Central memory CD8-positive, alpha-beta T cell (primary cell): ENCODE data around the gene GLIPR1L1.
"Not testable (repeated sequence)": the region's sequence is repeated elsewhere in the genome, so short reads cannot be mapped to it uniquely, and the experiment has no call there.

Experiments
- ATAC-seq: fragments of 150-1000 bp; cut with Tn5 transposase; replicated peaks from 2 replicates; pipeline ENCODE4 v1.10.0; 2022; ENCODE audit warnings: mild to moderate bottlenecking, moderate FRiP score, moderate number of reproducible peaks; ENCODE audit not compliant: poor library complexity, severe bottlenecking; ENCODE audit errors: extremely low read depth
- DNase-seq, 2 donors: peaks; one replicate each; pipeline ENCODE4 v3.0.0; 2021; ENCODE audit warnings: low spot score in 2 of 2
- H3K27ac Mint-ChIP-seq: one replicate; pipeline ENCODE4 v1.8.0; 2022; ENCODE audit warnings: low read depth, mild to moderate bottlenecking, moderate library complexity, mixed read lengths
- H3K27me3 Mint-ChIP-seq: one replicate; pipeline ENCODE4 v1.8.0; 2022; ENCODE audit warnings: mixed read lengths
- H3K36me3 Mint-ChIP-seq: one replicate; pipeline ENCODE4 v1.8.0; 2022; ENCODE audit warnings: mild to moderate bottlenecking, moderate library complexity, mixed read lengths; ENCODE audit not compliant: insufficient read depth
- H3K4me1 Mint-ChIP-seq: one replicate; pipeline ENCODE4 v1.8.0; 2022; ENCODE audit warnings: mixed read lengths
- H3K4me3 Mint-ChIP-seq: one replicate; pipeline ENCODE4 v1.8.0; 2022; ENCODE audit warnings: mild to moderate bottlenecking, moderate library complexity, mixed read lengths
- H3K9me3 Mint-ChIP-seq: one replicate; pipeline ENCODE4 v1.8.0; 2022; ENCODE audit warnings: mixed read lengths

The GLIPR1L1 gene

GRCh38 chr12:75322464-75322863 is 12.0 kb upstream of the GLIPR1L1 start:
- DNase-seq: no peak
- Mint-ChIP-seq H3K4me1 (no peaks in the 10 kb centered on the region), H3K36me3 (no peaks in the 10 kb centered on the region), H3K27ac (no peak overlapping the region), H3K27me3 (peaks cover 10% of the 10 kb centered on the region), H3K9me3 (no peaks in the 10 kb centered on the region), H3K4me3 (no peak overlapping the region)
- no peak for ATAC-seq

DNA sequence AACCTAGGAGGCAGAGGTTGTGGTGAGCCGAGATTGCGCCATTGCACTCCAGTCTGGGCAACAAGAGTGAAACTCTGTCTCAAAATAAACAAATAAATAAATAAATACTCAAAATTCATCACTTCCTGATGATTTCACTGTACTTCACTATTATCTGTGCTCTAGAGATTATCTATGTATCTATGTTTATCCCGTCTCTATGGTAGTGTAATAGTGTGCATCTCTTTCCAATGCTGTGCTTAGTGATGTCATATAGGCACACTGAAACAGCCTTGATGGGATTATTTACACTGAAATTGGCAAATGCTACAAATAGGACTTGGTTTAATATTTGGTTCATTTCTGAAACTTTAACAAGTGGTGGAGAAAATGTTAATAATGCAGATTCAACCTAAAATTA is 10.8 kb upstream of the GLIPR1L1 start:
- peaks cover under 1% of the 10 kb centered on the region for H3K4me1 Mint-ChIP-seq
- DNase-seq: no peak
- H3K27ac Mint-ChIP-seq: no peak overlapping the region
- ATAC-seq: no peak
- H3K27me3 Mint-ChIP-seq: peaks cover 17% of the 10 kb centered on the region
- H3K4me3 Mint-ChIP-seq: no peak overlapping the region
- H3K36me3 Mint-ChIP-seq: no peaks in the 10 kb centered on the region
- no peaks in the 10 kb centered on the region for H3K9me3 Mint-ChIP-seq

- DNase-seq (no peak), ATAC-seq (no peak)
- no peaks in the 10 kb centered on the region for H3K9me3 Mint-ChIP-seq
- H3K27ac Mint-ChIP-seq: no peak overlapping the region
- H3K27me3 Mint-ChIP-seq: peaks cover 25% of the 10 kb centered on the region
- H3K4me1 Mint-ChIP-seq: peaks cover 17% of the 10 kb centered on the region
- no peak overlapping the region for H3K4me3 Mint-ChIP-seq
- no peaks in the 10 kb centered on the region for H3K36me3 Mint-ChIP-seq
Observed at GRCh38 chr12:75327642-75328041, 6.8 kb upstream of the GLIPR1L1 start.

- Mint-ChIP-seq H3K4me1 (peaks cover 27% of the 10 kb centered on the region), H3K4me3 (peak within 1 kb of the TSS; percentile 79), H3K27me3 (peaks cover 35% of the 10 kb centered on the region), H3K27ac (no peak within 1 kb of the TSS), H3K36me3 (peaks cover 1% of the 10 kb centered on the region), H3K9me3 (no peaks in the 10 kb centered on the region)
- ATAC-seq (peak; percentile 74), DNase-seq (peak; percentile 44 to 46)
Observed at GRCh38 chr12:75329918-75330826, 4.3 kb upstream of the GLIPR1L1 start, which contains the start of gene CAPS2. CAPS2 (minus strand) TSS chr12:75330324; CDS start chr12:75326498, 3,826 bp downstream.

DNA sequence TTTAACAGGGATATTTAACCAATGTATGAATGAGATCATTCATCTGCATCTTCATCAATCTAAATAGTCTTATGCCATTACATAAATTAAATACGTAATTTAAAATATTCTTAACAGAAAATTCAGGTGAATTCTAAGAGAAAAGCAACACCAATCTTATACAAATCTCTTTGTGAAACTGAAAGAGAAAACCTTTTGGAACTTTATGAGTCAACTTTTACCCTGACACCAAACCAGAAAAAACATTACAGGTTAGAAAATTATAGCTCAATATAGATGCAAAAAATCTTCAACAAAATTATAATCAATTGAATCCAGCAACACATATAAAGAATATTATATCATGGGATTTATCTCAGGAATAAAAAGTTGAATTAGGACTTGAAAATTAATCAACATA is 3.4 kb downstream of the GLIPR1L1 start:
- no peaks in the 10 kb centered on the region for H3K9me3 Mint-ChIP-seq
- ATAC-seq (no peak), DNase-seq (no peak)
- H3K27me3 Mint-ChIP-seq: peaks cover 11% of the 10 kb centered on the region
- peaks cover 1% of the 10 kb centered on the region for H3K36me3 Mint-ChIP-seq
- peaks cover 10% of the 10 kb centered on the region for H3K4me1 Mint-ChIP-seq
- H3K27ac Mint-ChIP-seq: no peak overlapping the region
- no peak overlapping the region for H3K4me3 Mint-ChIP-seq

DNA sequence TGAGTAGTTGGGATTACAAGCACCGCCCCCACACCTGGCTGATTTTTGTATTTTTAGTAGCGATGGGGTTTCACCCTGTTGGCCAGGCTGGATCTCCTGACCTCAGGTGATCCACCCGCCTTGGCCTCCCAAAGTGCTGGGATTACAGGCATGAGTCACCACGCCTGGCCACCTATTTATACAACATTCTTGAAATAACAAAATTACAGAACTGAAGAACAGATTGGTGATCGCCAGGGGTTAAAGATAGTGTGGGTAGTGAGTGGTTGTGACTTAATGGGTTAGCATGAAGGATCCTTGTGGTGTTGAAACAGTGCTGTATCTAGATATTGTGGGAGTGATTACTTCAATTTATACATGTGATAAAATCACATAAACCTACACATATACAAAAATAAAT is 7.4 kb downstream of the GLIPR1L1 start:
- H3K9me3 Mint-ChIP-seq: no peaks in the 10 kb centered on the region
- no peaks in the 10 kb centered on the region for H3K27me3 Mint-ChIP-seq
- DNase-seq: no peak
- no peak overlapping the region for H3K27ac Mint-ChIP-seq
- H3K4me1 Mint-ChIP-seq: peaks cover 4% of the 10 kb centered on the region
- no peak for ATAC-seq
- no peak overlapping the region for H3K4me3 Mint-ChIP-seq
- H3K36me3 Mint-ChIP-seq: no peaks in the 10 kb centered on the region

DNA sequence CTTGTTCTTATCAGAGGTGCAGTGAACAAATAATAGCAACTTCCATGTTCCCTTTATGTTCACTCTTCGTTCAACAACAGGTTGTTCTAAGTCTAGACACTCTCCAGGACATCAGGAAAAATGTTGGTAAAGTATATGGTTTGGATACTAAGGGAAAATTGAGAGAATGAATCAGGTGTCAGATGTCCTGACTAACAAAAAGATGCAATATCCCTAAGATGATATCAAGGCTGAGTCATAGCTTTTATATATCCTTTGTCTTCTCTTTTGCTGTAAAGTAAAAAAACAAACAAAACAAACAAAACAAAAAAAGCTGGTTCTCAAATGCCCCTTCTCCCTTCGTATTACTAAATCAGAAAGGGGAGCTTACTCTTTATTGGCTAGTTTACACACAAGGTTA is 11.1 kb downstream of the GLIPR1L1 start:
- ATAC-seq: no peak

GRCh38 chr12:75346215-75346614 is 11.7 kb downstream of the GLIPR1L1 start:
- H3K27me3 Mint-ChIP-seq, H3K36me3 Mint-ChIP-seq, H3K9me3 Mint-ChIP-seq, H3K27ac Mint-ChIP-seq, DNase-seq, H3K4me3 Mint-ChIP-seq: not testable (repeated sequence)
- H3K4me1 Mint-ChIP-seq: peaks cover 13% of the 10 kb centered on the region
- ATAC-seq: peak; percentile 71

More for the DNA sequence above, 11.1 kb downstream of the GLIPR1L1 start:
- no peaks in the 10 kb centered on the region for H3K36me3 Mint-ChIP-seq
- DNase-seq: no peak
- no peaks in the 10 kb centered on the region for H3K27me3 Mint-ChIP-seq
- no peak overlapping the region for H3K4me3 Mint-ChIP-seq
- no peaks in the 10 kb centered on the region for H3K9me3 Mint-ChIP-seq
- peaks cover 7% of the 10 kb centered on the region for H3K4me1 Mint-ChIP-seq
- H3K27ac Mint-ChIP-seq: no peak overlapping the region

GRCh38 chr12:75349946-75350345 is 15.5 kb downstream of the GLIPR1L1 start:
- Mint-ChIP-seq H3K36me3 (no peaks in the 10 kb centered on the region), H3K27me3 (no peaks in the 10 kb centered on the region), H3K4me3 (no peak overlapping the region), H3K9me3 (peaks cover 9% of the 10 kb centered on the region), H3K4me1 (peaks cover 13% of the 10 kb centered on the region), H3K27ac (no peak overlapping the region)
- ATAC-seq: no peak
- DNase-seq: no peak

DNA sequence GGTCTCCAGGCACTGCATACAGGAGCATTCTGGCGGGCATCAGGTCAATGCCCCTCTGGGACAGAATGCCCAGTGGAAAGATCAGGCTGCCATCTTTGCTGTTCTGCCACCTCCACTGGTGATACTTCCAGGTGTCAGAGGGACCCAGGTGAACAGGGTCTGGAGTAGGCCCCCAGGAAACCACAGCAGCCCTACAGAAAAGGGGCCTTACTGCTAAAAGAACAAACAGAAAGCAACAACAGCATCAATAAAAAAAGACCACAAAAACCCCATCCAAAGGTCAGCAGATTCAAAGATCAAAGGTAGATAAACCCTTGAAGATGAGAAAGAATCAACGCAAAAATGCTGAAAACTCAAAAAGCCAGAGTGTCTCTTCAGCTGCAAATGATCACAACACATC is 15.9 kb downstream of the GLIPR1L1 start:
- H3K4me3 Mint-ChIP-seq: no peak overlapping the region
- DNase-seq (no peak), ATAC-seq (no peak)
- H3K36me3 Mint-ChIP-seq: peaks cover 2% of the 10 kb centered on the region
- H3K9me3 Mint-ChIP-seq: peaks cover 14% of the 10 kb centered on the region
- peaks cover 13% of the 10 kb centered on the region for H3K4me1 Mint-ChIP-seq
- no peaks in the 10 kb centered on the region for H3K27me3 Mint-ChIP-seq
- H3K27ac Mint-ChIP-seq: no peak overlapping the region

GRCh38 chr12:75354011-75354410 is 19.5 kb downstream of the GLIPR1L1 start:
- Mint-ChIP-seq H3K4me3 (no peak overlapping the region), H3K36me3 (peaks cover 2% of the 10 kb centered on the region), H3K4me1 (peaks cover 9% of the 10 kb centered on the region), H3K27ac (no peak overlapping the region), H3K9me3 (peaks cover 16% of the 10 kb centered on the region), H3K27me3 (no peaks in the 10 kb centered on the region)
- no peak for DNase-seq
- no peak for ATAC-seq

GRCh38 chr12:75360920-75361319 is 26.4 kb downstream of the GLIPR1L1 start:
- Mint-ChIP-seq H3K9me3 (no peaks in the 10 kb centered on the region), H3K27ac (no peak overlapping the region), H3K27me3 (no peaks in the 10 kb centered on the region), H3K4me3 (no peak overlapping the region), H3K4me1 (no peaks in the 10 kb centered on the region), H3K36me3 (no peaks in the 10 kb centered on the region)
- DNase-seq: no peak
- ATAC-seq: no peak

GRCh38 chr12:75361408-75361807 is 26.9 kb downstream of the GLIPR1L1 start:
- Mint-ChIP-seq H3K9me3 (no peaks in the 10 kb centered on the region), H3K36me3 (no peaks in the 10 kb centered on the region), H3K27ac (no peak overlapping the region), H3K4me1 (no peaks in the 10 kb centered on the region), H3K27me3 (no peaks in the 10 kb centered on the region), H3K4me3 (no peak overlapping the region)
- DNase-seq (no peak), ATAC-seq (no peak)
